HepG2 (cell line): ENCODE data around the gene SMIM44. TPM values are rescaled to one million over a fixed set of nuclear protein-coding genes. Genes with fewer than 3 reads are reported as not detected.

ENCODE experiments used
- CBX5 ChIP-seq: sonication (generic); formaldehyde crosslinking; IDR thresholded peaks from 2 replicates; pipeline ENCODE4 v1.4.0; 2020; ENCODE audit warnings: missing genetic modification reagents, borderline replicate concordance
- CREB3 ChIP-seq: sonication (generic); formaldehyde crosslinking; IDR thresholded peaks from 2 replicates; pipeline ENCODE4 v1.5.0; 2020; ENCODE audit warnings: missing genetic modification reagents
- CREBL2 ChIP-seq: sonication (generic); formaldehyde crosslinking; IDR thresholded peaks from 2 replicates; pipeline ENCODE4 v1.8.1; 2023; ENCODE audit warnings: missing genetic modification reagents, mild to moderate bottlenecking, borderline replicate concordance
- FOXA3 ChIP-seq: IDR thresholded peaks from 2 replicates; pipeline ENCODE4 v1.6.1; 2016; ENCODE audit warnings: missing genetic modification reagents, missing compliant biosample characterization
- HNF1B ChIP-seq: sonication (generic); formaldehyde crosslinking; IDR thresholded peaks from 2 replicates; pipeline ENCODE4 v1.5.1; 2020; ENCODE audit warnings: mild to moderate bottlenecking, moderate library complexity, missing genetic modification reagents
- HNF4G ChIP-seq, 2 experiments: sonication (generic) in 1 of 2; formaldehyde crosslinking in 1 of 2; IDR thresholded peaks; 2 replicates each; pipeline versions ENCODE4 v1.4.0 to v1.6.1; 2011 to 2020; ENCODE audit warnings: borderline replicate concordance in 2 of 2, low read depth in 2 of 2, mild to moderate bottlenecking in 2 of 2, low read length in 1 of 2, missing genetic modification reagents in 1 of 2, moderate library complexity in 1 of 2
- KAT2B ChIP-seq: fragments of 150-350 bp; IDR thresholded peaks from 2 replicates; pipeline ENCODE4 v1.6.1; 2014; ENCODE audit warnings: low read depth, low read length, borderline replicate concordance
- MAX ChIP-seq: IDR thresholded peaks from 2 replicates; pipeline ENCODE4 v1.6.1; 2012; ENCODE audit warnings: inconsistent platforms
- MYNN ChIP-seq: sonication (generic); formaldehyde crosslinking; IDR thresholded peaks from 2 replicates; pipeline ENCODE4 v1.4.0; 2020; ENCODE audit warnings: mild to moderate bottlenecking, low read depth, missing genetic modification reagents
- PBX2 ChIP-seq: IDR thresholded peaks from 2 replicates; pipeline ENCODE4 v1.6.1; 2016; ENCODE audit warnings: control low read depth
- PRMT3 ChIP-seq: sonication (generic); formaldehyde crosslinking; IDR thresholded peaks from 2 replicates; pipeline ENCODE4 v1.8.1; 2022; ENCODE audit warnings: low read depth, mild to moderate bottlenecking, moderate library complexity, missing genetic modification reagents, borderline replicate concordance
- REPIN1 ChIP-seq: sonication (generic); formaldehyde crosslinking; IDR thresholded peaks from 2 replicates; pipeline ENCODE4 v1.8.0; 2022; ENCODE audit warnings: missing genetic modification reagents, low read depth, mild to moderate bottlenecking, borderline replicate concordance
- TCF7L2 ChIP-seq: IDR thresholded peaks from 2 replicates; pipeline ENCODE4 v1.6.1; 2011; ENCODE audit warnings: mild to moderate bottlenecking, low read depth, low read length, moderate library complexity
- U2AF1 ChIP-seq: fragments of 200-400 bp; formaldehyde crosslinking; optimal IDR thresholded peaks from 2 replicates; pipeline ENCODE3; 2017; ENCODE audit warnings: mild to moderate bottlenecking, low read depth, low read length
- ZNF276 ChIP-seq: sonication (generic); formaldehyde crosslinking; IDR thresholded peaks from 2 replicates; pipeline ENCODE4 v1.4.0; 2020; ENCODE audit warnings: mild to moderate bottlenecking, low read depth, missing genetic modification reagents
- ZNF335 ChIP-seq: sonication (generic); formaldehyde crosslinking; IDR thresholded peaks from 2 replicates; pipeline ENCODE4 v1.4.0; 2020; ENCODE audit warnings: missing genetic modification reagents
- ZNF414 ChIP-seq: sonication (generic); formaldehyde crosslinking; IDR thresholded peaks from 2 replicates; pipeline ENCODE4 v1.5.0; 2020; ENCODE audit warnings: missing genetic modification reagents
- ZNF614 ChIP-seq: IDR thresholded peaks from 2 replicates; pipeline ENCODE4 v1.6.1; 2018; ENCODE audit warnings: missing biosample characterization, missing genetic modification reagents, inconsistent platforms, borderline replicate concordance
- ZNF781 ChIP-seq: sonication (generic); formaldehyde crosslinking; IDR thresholded peaks from 2 replicates; pipeline ENCODE4 v1.5.1; 2020; ENCODE audit warnings: borderline replicate concordance, mild to moderate bottlenecking, missing genetic modification reagents; ENCODE audit errors: not compliant biosample characterization
- ZSCAN30 ChIP-seq: sonication (generic); formaldehyde crosslinking; IDR thresholded peaks from 2 replicates; pipeline ENCODE4 v1.5.0; 2020; ENCODE audit warnings: mild to moderate bottlenecking, missing genetic modification reagents
- polyA plus RNA-seq, 8 experiments: library from polyadenylated mRNA; depleted of rRNA in 3 of 8; stranded (reverse) in 7 of 8; unstranded in 1 of 8; fragments of >200 nt; fragmentation: Illumina TruSeq in 4 of 8; extraction: Trizol in 4 of 8; gene quantifications; 2 replicates each; pipeline versions ENCODE4 v1.2.1 to v1.2.3, GENCODE V29; 2011 to 2016; ENCODE audit warnings: low read depth in 4 of 8, missing spikeins in 1 of 8, mixed read lengths in 1 of 8; ENCODE audit not compliant: insufficient read depth in 1 of 8
- total RNA-seq, 5 experiments: library from RNA; depleted of rRNA; stranded (reverse); fragments of >200 nt; fragmentation: Illumina TruSeq; extraction: Trizol; gene quantifications; 2 replicates each; pipeline ENCODE4 v1.2.3, GENCODE V29; 2016; ENCODE audit warnings: low read depth in 1 of 5

The SMIM44 gene
- total and polyA plus RNA-seq, 2 of the 13 experiments (the other 11 are each of a cell fraction or from before 2014, with no cell fraction given) = not detected

- TF ChIP-seq CREBL2 = no peak
- TF ChIP-seq KAT2B = no peak
- TF ChIP-seq U2AF1 = no peak
- TF ChIP-seq TCF7L2 = no peak
- TF ChIP-seq MAX = peak; percentile 39; the same call in 1 of the 2 replicates
- TF ChIP-seq HNF1B = peak; percentile 89
- TF ChIP-seq ZNF414 (CRISPR knock-in tag) = no peak; the same call in 1 of the 2 replicates
- no peak for TF ChIP-seq ZSCAN30 (CRISPR knock-in tag)
- peak; percentile 73; the same call in 1 of the 2 replicates for TF ChIP-seq ZNF335 (CRISPR knock-in tag)
- no peak for TF ChIP-seq PRMT3 (CRISPR knock-in tag)
- TF ChIP-seq HNF4G (IDR thresholded peaks at IDR 0.05; ENCODE audit: borderline replicate concordance, low read depth, low read length) = no peak
- no peak for TF ChIP-seq HNF4G (CRISPR knock-in tag; IDR thresholded peaks at IDR 0.05; ENCODE audit: borderline replicate concordance, low read depth)
- no peak for TF ChIP-seq ZNF781
- no peak for TF ChIP-seq MYNN (CRISPR knock-in tag)
- no peak for TF ChIP-seq CBX5
- no peak for TF ChIP-seq PBX2 (CRISPR knock-in tag)
- no peak for TF ChIP-seq FOXA3
- TF ChIP-seq ZNF614 (CRISPR knock-in tag) = 0 out of 2 replicates have a peak, but pooled peaks have one; percentile 25
- 0 out of 2 replicates have a peak, but pooled peaks have one; percentile 22 for TF ChIP-seq REPIN1 (CRISPR knock-in tag)
- no peak for TF ChIP-seq ZNF276 (CRISPR knock-in tag)
- no peak for TF ChIP-seq CREB3 (CRISPR knock-in tag)
Measured at GRCh38 chr19:3434630-3435553, 48.3 kb downstream of the SMIM44 start (continued).
